Spleen (tissue), 11 donors: ENCODE results near the gene P2RY12. TPM values are rescaled to one million over a fixed set of nuclear protein-coding genes. Genes with fewer than 3 reads are reported as not detected.
A peak's percentile ranks its signal among the peaks of the same experiment; 100 is the strongest.

Source experiments
- DNase-seq: peaks from one replicate; pipeline ENCODE4 v3.0.0-alpha.2; 2020
- H3K27ac ChIP-seq, 8 donors: fragments of 200-600 bp; sonication (generic) in 7 of 8; 1 replicate in 4 of 8; 2 replicates in 4 of 8; pipeline versions ENCODE4 v1.5.0 to v1.8.0; 2016 to 2021; ENCODE audit warnings: inconsistent platforms in 4 of 8, mild to moderate bottlenecking in 4 of 8, moderate library complexity in 1 of 8
- H3K27me3 ChIP-seq, 7 donors: fragments of 200-600 bp; sonication (generic) in 6 of 7; replicated peaks in 1 of 7; 1 replicate in 4 of 7; 2 replicates in 3 of 7; pipeline versions ENCODE4 v1.5.0 to v1.8.0; 2016 to 2021; ENCODE audit warnings: inconsistent platforms in 3 of 7, mild to moderate bottlenecking in 1 of 7
- H3K36me3 ChIP-seq, 6 donors: fragments of 200-600 bp; sonication (generic) in 5 of 6; 1 replicate in 4 of 6; 2 replicates in 2 of 6; pipeline versions ENCODE4 v1.5.0 to v1.8.0; 2016 to 2021; ENCODE audit warnings: inconsistent platforms in 2 of 6
- H3K4me1 ChIP-seq, 6 donors: fragments of 200-600 bp; sonication (generic) in 5 of 6; 1 replicate in 3 of 6; 2 replicates in 3 of 6; pipeline versions ENCODE4 v1.5.0 to v1.8.0; 2016 to 2021; ENCODE audit warnings: inconsistent platforms in 3 of 6
- H3K4me3 ChIP-seq, 8 donors: fragments of 200-600 bp; sonication (generic) in 7 of 8; 1 replicate in 4 of 8; 2 replicates in 4 of 8; pipeline versions ENCODE4 v1.5.0 to v1.8.0; 2016 to 2021; ENCODE audit warnings: inconsistent platforms in 4 of 8, mild to moderate bottlenecking in 4 of 8, moderate library complexity in 2 of 8
- H3K9me3 ChIP-seq, 8 donors: fragments of 200-600 bp; sonication (generic) in 7 of 8; 1 replicate in 4 of 8; 2 replicates in 4 of 8; pipeline versions ENCODE4 v1.5.0 to v1.8.0; 2016 to 2021; ENCODE audit warnings: inconsistent platforms in 4 of 8
- CTCF ChIP-seq, 11 experiments: fragments of 200-600 bp in 7 of 11; fragments of 450-650 bp in 4 of 11; sonication (generic) in 4 of 11; IDR thresholded peaks in 8 of 11; conservative IDR thresholded peaks in 3 of 11; 1 replicate in 7 of 11; 2 replicates in 4 of 11; pipeline versions ENCODE4 v1.4.0 to v1.8.0; 2016 to 2021; ENCODE audit warnings: antibody characterized with exemption in 11 of 11, inconsistent platforms in 4 of 11, mild to moderate bottlenecking in 1 of 11
- POLR2A ChIP-seq, 3 donors: fragments of 450-650 bp; IDR thresholded peaks; one replicate each; pipeline ENCODE4 v1.5.1; 2017; ENCODE audit warnings: antibody characterized with exemption in 3 of 3, mild to moderate bottlenecking in 1 of 3
- POLR2AphosphoS5 ChIP-seq, 3 donors: sonication (generic); formaldehyde crosslinking; IDR thresholded peaks; one replicate each; pipeline ENCODE4 v1.5.1; 2017; ENCODE audit warnings: antibody characterized with exemption in 3 of 3
- WGBS, 5 donors: extraction: QIAGEN DNeasy Blood & Tissue Kit in 3 of 5; methylation state at CpG; one replicate each; pipeline versions ENCODE4 v1.1.5 to v1.1.7; 2013 to 2018; 5-methylcytosine and 5-hydroxymethylcytosine counted together
- intact Hi-C: fragments of 100-400 bp; cut with DNase I; formaldehyde crosslinking; loops from one replicate; pipeline ENCODE4 v1.15.0; 2023; ENCODE audit warnings: low total_unique reads
- polyA plus RNA-seq, 3 donors: library from polyadenylated mRNA; stranded (reverse); fragments of 200-250 nt; gene quantifications; one replicate each; pipeline ENCODE4 v1.2.1, GENCODE V29; 2013
- total RNA-seq, 7 donors: library from RNA; depleted of rRNA in 3 of 7; stranded (reverse); fragments of >200 nt in 3 of 7; fragmentation: NEBNext Ultra II Directional in 4 of 7; extraction: Animal tissue kit (Norgen Biotek cat#: 25700) in 4 of 7; gene quantifications; one replicate each; pipeline versions ENCODE4 v1.1.0 to v1.2.1, GENCODE V29; 2016 to 2021
- donor health status: healthy with polysubstance abuse.
- donor health status: DM: no; HTN: no; CAD: no; lungs with moderate emphysema.
- donor health status: DM: no; HTN: no; CAD: no.
- donor health status: Bipolar disorder and iron deficiency.
- donor health status: healthy.
- donor health status: DM: no; HTN: no; CAD: no.
- donor health status: DM: yes; HTN: yes; CAD: no.

The P2RY12 gene
- total and polyA plus RNA-seq, 10 donors: 0.78 to 19.2 (median 6.7) TPM

DNA sequence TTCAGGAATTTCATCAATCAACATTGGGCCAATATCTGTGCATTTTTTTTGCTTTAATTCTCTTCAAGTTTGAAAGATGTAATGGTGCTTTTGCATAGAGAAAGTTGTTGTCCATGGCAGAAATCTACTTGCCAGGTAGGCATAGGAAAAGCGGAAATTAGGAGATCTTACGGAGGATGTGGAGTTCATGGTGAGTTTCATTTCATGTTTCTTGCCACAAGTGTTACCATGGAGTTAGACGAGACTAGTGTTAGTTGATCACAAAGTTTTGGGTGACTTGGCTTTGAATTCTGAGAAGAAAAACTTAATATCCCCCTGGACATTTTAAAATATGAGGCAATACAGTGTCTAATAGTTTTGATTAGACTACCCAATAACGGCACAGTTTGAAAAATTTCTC lies 54.2 kb downstream of the P2RY12 start:
- Histone ChIP-seq H3K27me3 (no peaks in the 10 kb centered on the region), H3K4me1 (peaks cover 0 to 61% (median 0%) of the 10 kb centered on the region in 6 donors), H3K36me3 (no peaks in the 10 kb centered on the region), H3K4me3 (no peak overlapping the region), H3K9me3 (no peaks in the 10 kb centered on the region), H3K27ac (peak overlapping the region in 7 of 8 donors; percentile 24 to 90 (median 82))
- no peak for TF ChIP-seq CTCF (IDR thresholded peaks at IDR 0.05 in 8 of 11, conservative IDR thresholded peaks at IDR 0.05 in 3 of 11)
- DNase-seq: no peak
- WGBS, 5 donors: 54 to 79% (median 71%) methylated on average over 4 of the region's 4 CpGs
- intact Hi-C loops: no loop called here

DNA sequence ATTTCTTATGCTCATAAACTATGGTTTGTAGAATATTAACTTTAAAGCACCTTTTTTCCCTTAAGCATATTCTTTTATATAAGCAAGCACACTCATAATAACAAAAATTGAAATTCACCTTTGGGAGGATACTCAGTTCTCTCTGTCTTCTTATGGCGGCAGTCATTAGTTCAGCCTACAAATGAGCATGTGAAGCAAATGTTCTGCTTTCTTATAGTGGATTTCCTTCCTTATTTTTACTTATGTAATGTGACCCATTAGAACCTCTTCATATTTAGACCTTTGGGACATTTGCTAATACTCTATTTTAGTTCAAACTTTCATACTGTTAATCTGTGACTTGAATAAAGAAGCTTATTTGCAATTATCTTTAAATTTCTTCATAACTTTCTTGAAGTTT lies 55.2 kb downstream of the P2RY12 start, which contains the start of gene P2RY13:
Gene P2RY13 (minus strand): TSS at position 187 of the 400 bp plus-strand sequence. CDS start 21 bp downstream, at position 166.
- no peak for DNase-seq
- TF ChIP-seq POLR2AphosphoS5 (IDR thresholded peaks at IDR 0.05) (no peak), POLR2A (IDR thresholded peaks at IDR 0.05) (peak in 1 of 3 donors; percentile 31)
- H3K9me3 ChIP-seq: no peaks in the 10 kb centered on the region
- H3K36me3 ChIP-seq: no peaks in the 10 kb centered on the region
- H3K4me3 ChIP-seq: peak within 1 kb of the TSS in 7 of 8 donors; percentile 22 to 59 (median 35)
- no peaks in the 10 kb centered on the region for H3K27me3 ChIP-seq
- intact Hi-C loops: no loop called here
- peak within 1 kb of the TSS; percentile 1 to 90 (median 81) for H3K27ac ChIP-seq
- 31 to 86% (median 71%) methylated on average over 1 of the region's 1 CpG for WGBS, 5 donors
- peaks cover 0 to 62% (median 0%) of the 10 kb centered on the region in 6 donors for H3K4me1 ChIP-seq

- Histone ChIP-seq H3K27ac (peak overlapping the region; percentile 1 to 90 (median 81)), H3K9me3 (no peaks in the 10 kb centered on the region), H3K4me1 (peaks cover 0 to 62% (median 0%) of the 10 kb centered on the region in 6 donors), H3K4me3 (peak overlapping the region in 7 of 8 donors; percentile 22 to 59 (median 35)), H3K36me3 (no peaks in the 10 kb centered on the region), H3K27me3 (no peaks in the 10 kb centered on the region)
- DNase-seq: no peak
- TF ChIP-seq POLR2AphosphoS5 (IDR thresholded peaks at IDR 0.05): peak in 1 of 3 donors; percentile 32
- no peak for TF ChIP-seq POLR2A (IDR thresholded peaks at IDR 0.05)
- TF ChIP-seq CTCF (IDR thresholded peaks at IDR 0.05 in 8 of 11, conservative IDR thresholded peaks at IDR 0.05 in 3 of 11): peak in 2 of 11 experiments; percentile 33 to 41
- intact Hi-C loops: no loop called here
- 18 to 37% (median 22%) methylated on average over 10 of the region's 10 CpGs for WGBS, 5 donors
Observed at GRCh38 chr3:151328298-151328995, 56.1 kb downstream of the P2RY12 start.

GRCh38 chr3:151327571-151328198 lies 56.9 kb downstream of the P2RY12 start:
- TF ChIP-seq POLR2AphosphoS5 (IDR thresholded peaks at IDR 0.05): no peak
- TF ChIP-seq CTCF (IDR thresholded peaks at IDR 0.05 in 8 of 11, conservative IDR thresholded peaks at IDR 0.05 in 3 of 11): peak; percentile 14 to 74 (median 49)
- no peak for TF ChIP-seq POLR2A (IDR thresholded peaks at IDR 0.05)
- Histone ChIP-seq H3K4me3 (peak overlapping the region in 7 of 8 donors; percentile 22 to 59 (median 35)), H3K9me3 (no peaks in the 10 kb centered on the region), H3K27me3 (no peaks in the 10 kb centered on the region), H3K36me3 (no peaks in the 10 kb centered on the region), H3K4me1 (peaks cover 0 to 62% (median 0%) of the 10 kb centered on the region in 6 donors), H3K27ac (peak overlapping the region in 7 of 8 donors; percentile 67 to 90 (median 82))
- no peak for DNase-seq
- intact Hi-C loops: no loop called here
- 14 to 25% (median 18%) methylated on average over 3 of the region's 3 CpGs for WGBS, 5 donors
